Naive B cell (primary cell): ENCODE results near the gene RIT2. TPM values are rescaled to one million over a fixed set of nuclear protein-coding genes. Genes with fewer than 3 reads are reported as not detected.

ENCODE experiments used
- ATAC-seq, 2 donors: fragments of 150-1000 bp; cut with Tn5 transposase; 2 replicates each; pipeline ENCODE4 v1.10.0; 2021; ENCODE audit warnings: low read depth in 2 of 2, mild to moderate bottlenecking in 2 of 2, moderate library complexity in 2 of 2
- DNase-seq: peaks from one replicate; pipeline ENCODE4 v3.0.0; 2022
- H3K27ac Mint-ChIP-seq, 6 donors: one replicate each; pipeline ENCODE4 v1.8.0; 2020 to 2022; ENCODE audit warnings: mild to moderate bottlenecking in 6 of 6, mixed read lengths in 6 of 6, moderate library complexity in 5 of 6, inconsistent platforms in 2 of 6
- H3K27me3 Mint-ChIP-seq, 3 donors: one replicate each; pipeline ENCODE4 v1.8.0; 2021 to 2022; ENCODE audit warnings: mixed read lengths in 3 of 3, mild to moderate bottlenecking in 1 of 3
- H3K36me3 Mint-ChIP-seq, 2 donors: one replicate each; pipeline ENCODE4 v1.8.0; 2020 to 2022; ENCODE audit warnings: mixed read lengths in 2 of 2, inconsistent platforms in 1 of 2, mild to moderate bottlenecking in 1 of 2
- H3K4me1 Mint-ChIP-seq, 3 donors: one replicate each; pipeline ENCODE4 v1.8.0; 2020 to 2022; ENCODE audit warnings: mixed read lengths in 3 of 3, inconsistent platforms in 1 of 3, mild to moderate bottlenecking in 1 of 3, moderate library complexity in 1 of 3
- H3K4me3 Mint-ChIP-seq, 8 donors: one replicate each; pipeline ENCODE4 v1.8.0; 2020 to 2022; ENCODE audit warnings: mild to moderate bottlenecking in 8 of 8, mixed read lengths in 8 of 8, moderate library complexity in 8 of 8, inconsistent platforms in 2 of 8
- H3K9me3 Mint-ChIP-seq, 7 donors: one replicate each; pipeline ENCODE4 v1.8.0; 2020 to 2022; ENCODE audit warnings: mixed read lengths in 7 of 7, mild to moderate bottlenecking in 5 of 7, inconsistent platforms in 2 of 7, moderate library complexity in 1 of 7
- polyA plus RNA-seq, 6 donors: library from polyadenylated mRNA; unstranded; fragments of 300-500 nt; fragmentation: Illumina TruSeq; gene quantifications; one replicate each; pipeline ENCODE4 v1.2.3, GENCODE V29; 2021; ENCODE audit warnings: low read depth in 6 of 6

RIT2 gene
- polyA plus RNA-seq, result not detected

- H3K4me1 Mint-ChIP-seq, result no peaks in the 10 kb centered on the region
- H3K36me3 Mint-ChIP-seq, result no peaks in the 10 kb centered on the region
- DNase-seq (no peak), ATAC-seq (no peak)
- H3K9me3 Mint-ChIP-seq, result peaks cover 0 to 4% (median 0%) of the 10 kb centered on the region in 7 donors
- no peak within 1 kb of the TSS for H3K4me3 Mint-ChIP-seq
- no peaks in the 10 kb centered on the region for H3K27me3 Mint-ChIP-seq
- H3K27ac Mint-ChIP-seq, result no peak within 1 kb of the TSS
Measured at GRCh38 chr18:43115076-43115921, at the start of gene RIT2. Gene RIT2, minus strand, starts transcription at chr18:43115685.

GRCh38 chr18:43161528-43161927 lies 46.0 kb upstream of the RIT2 start:
- no peak overlapping the region for H3K4me3 Mint-ChIP-seq
- no peaks in the 10 kb centered on the region for H3K4me1 Mint-ChIP-seq
- no peaks in the 10 kb centered on the region for H3K27me3 Mint-ChIP-seq
- H3K36me3 Mint-ChIP-seq, result no peaks in the 10 kb centered on the region
- H3K9me3 Mint-ChIP-seq, result peaks cover 0 to 24% (median 8%) of the 10 kb centered on the region in 7 donors
- ATAC-seq (no peak), DNase-seq (no peak)
- H3K27ac Mint-ChIP-seq, result no peak overlapping the region

GRCh38 chr18:43160509-43160908 lies 45.0 kb upstream of the RIT2 start:
- Mint-ChIP-seq H3K27me3 (no peaks in the 10 kb centered on the region), H3K27ac (no peak overlapping the region), H3K36me3 (no peaks in the 10 kb centered on the region), H3K9me3 (peaks cover 0 to 14% (median 3%) of the 10 kb centered on the region in 7 donors), H3K4me1 (no peaks in the 10 kb centered on the region), H3K4me3 (no peak overlapping the region)
- no peak for DNase-seq
- ATAC-seq, result no peak

GRCh38 chr18:43159926-43160325 lies 44.4 kb upstream of the RIT2 start:
- DNase-seq (no peak), ATAC-seq (no peak)
- H3K9me3 Mint-ChIP-seq, result peaks cover 0 to 11% (median 2%) of the 10 kb centered on the region in 7 donors
- H3K4me3 Mint-ChIP-seq, result no peak overlapping the region
- H3K27ac Mint-ChIP-seq, result no peak overlapping the region
- H3K36me3 Mint-ChIP-seq, result no peaks in the 10 kb centered on the region
- no peaks in the 10 kb centered on the region for H3K4me1 Mint-ChIP-seq
- H3K27me3 Mint-ChIP-seq, result no peaks in the 10 kb centered on the region

GRCh38 chr18:43159086-43159770 lies 43.7 kb upstream of the RIT2 start:
- Mint-ChIP-seq H3K4me1 (no peaks in the 10 kb centered on the region), H3K36me3 (no peaks in the 10 kb centered on the region), H3K9me3 (peaks cover 0 to 5% (median 2%) of the 10 kb centered on the region in 7 donors), H3K4me3 (no peak overlapping the region), H3K27ac (no peak overlapping the region), H3K27me3 (no peaks in the 10 kb centered on the region)
- ATAC-seq, result no peak
- no peak for DNase-seq

GRCh38 chr18:43158381-43158780 lies 42.9 kb upstream of the RIT2 start:
- Mint-ChIP-seq H3K27ac (no peak overlapping the region), H3K9me3 (no peaks in the 10 kb centered on the region), H3K4me3 (no peak overlapping the region), H3K27me3 (no peaks in the 10 kb centered on the region), H3K36me3 (no peaks in the 10 kb centered on the region), H3K4me1 (no peaks in the 10 kb centered on the region)
- DNase-seq (no peak), ATAC-seq (no peak)

GRCh38 chr18:43155842-43156241 lies 40.4 kb upstream of the RIT2 start:
- Mint-ChIP-seq H3K4me1 (no peaks in the 10 kb centered on the region), H3K4me3 (no peak overlapping the region), H3K9me3 (peaks cover 0 to 2% (median 0%) of the 10 kb centered on the region in 7 donors), H3K36me3 (no peaks in the 10 kb centered on the region), H3K27me3 (no peaks in the 10 kb centered on the region), H3K27ac (no peak overlapping the region)
- ATAC-seq (no peak), DNase-seq (no peak)

- DNase-seq (no peak), ATAC-seq (no peak)
- Mint-ChIP-seq H3K27ac (no peak overlapping the region), H3K4me3 (no peak overlapping the region), H3K9me3 (peaks cover 0 to 14% (median 2%) of the 10 kb centered on the region in 7 donors), H3K36me3 (no peaks in the 10 kb centered on the region), H3K4me1 (no peaks in the 10 kb centered on the region), H3K27me3 (no peaks in the 10 kb centered on the region)
Measured at GRCh38 chr18:43148231-43148630, 32.7 kb upstream of the RIT2 start.

- no peak overlapping the region for H3K27ac Mint-ChIP-seq
- H3K36me3 Mint-ChIP-seq, result no peaks in the 10 kb centered on the region
- H3K4me1 Mint-ChIP-seq, result no peaks in the 10 kb centered on the region
- peaks cover 0 to 7% (median 3%) of the 10 kb centered on the region in 7 donors for H3K9me3 Mint-ChIP-seq
- no peak overlapping the region for H3K4me3 Mint-ChIP-seq
- no peaks in the 10 kb centered on the region for H3K27me3 Mint-ChIP-seq
- no peak for DNase-seq
- no peak for ATAC-seq
Measured at GRCh38 chr18:43141208-43141607, 25.7 kb upstream of the RIT2 start.

- H3K27me3 Mint-ChIP-seq, result no peaks in the 10 kb centered on the region
- ATAC-seq, result no peak
- no peak overlapping the region for H3K4me3 Mint-ChIP-seq
- no peaks in the 10 kb centered on the region for H3K36me3 Mint-ChIP-seq
- H3K4me1 Mint-ChIP-seq, result no peaks in the 10 kb centered on the region
- no peak for DNase-seq
- H3K27ac Mint-ChIP-seq, result no peak overlapping the region
- peaks cover 0 to 7% (median 4%) of the 10 kb centered on the region in 7 donors for H3K9me3 Mint-ChIP-seq
Measured at GRCh38 chr18:43139288-43139946, 23.9 kb upstream of the RIT2 start.

GRCh38 chr18:43134876-43135275 lies 19.4 kb upstream of the RIT2 start:
- Mint-ChIP-seq H3K9me3 (peaks cover 0 to 12% (median 3%) of the 10 kb centered on the region in 7 donors), H3K4me3 (no peak overlapping the region), H3K27ac (no peak overlapping the region), H3K36me3 (no peaks in the 10 kb centered on the region), H3K4me1 (no peaks in the 10 kb centered on the region), H3K27me3 (no peaks in the 10 kb centered on the region)
- no peak for DNase-seq
- ATAC-seq, result no peak

GRCh38 chr18:43130716-43131260 lies 15.3 kb upstream of the RIT2 start:
- Mint-ChIP-seq H3K27me3 (no peaks in the 10 kb centered on the region), H3K36me3 (no peaks in the 10 kb centered on the region)

GRCh38 chr18:43129946-43130524 lies 14.6 kb upstream of the RIT2 start:
- Mint-ChIP-seq H3K4me1 (no peaks in the 10 kb centered on the region), H3K27me3 (no peaks in the 10 kb centered on the region), H3K9me3 (peaks cover 0 to 8% (median 3%) of the 10 kb centered on the region in 7 donors), H3K27ac (no peak overlapping the region), H3K4me3 (no peak overlapping the region), H3K36me3 (no peaks in the 10 kb centered on the region)
- no peak for DNase-seq
- ATAC-seq, result no peak

More at GRCh38 chr18:43130716-43131260, 15.3 kb upstream of the RIT2 start:
- no peak overlapping the region for H3K4me3 Mint-ChIP-seq
- ATAC-seq (no peak), DNase-seq (no peak)
- peaks cover 0 to 8% (median 3%) of the 10 kb centered on the region in 7 donors for H3K9me3 Mint-ChIP-seq
- H3K27ac Mint-ChIP-seq, result no peak overlapping the region
- H3K4me1 Mint-ChIP-seq, result no peaks in the 10 kb centered on the region
